ENCODE measurements around the gene IGF2.

Gene IGF2

GRCh38 chr11:2135018-2135569 lies 4.1 kb downstream of the IGF2 start:
- H3K27ac ChIP-seq: no peak overlapping the region
- TF ChIP-seq CTCF (IDR thresholded peaks at IDR 0.05) (no peak), ZFX (IDR thresholded peaks at IDR 0.05; ENCODE audit: borderline replicate concordance) (no peak)

DNA sequence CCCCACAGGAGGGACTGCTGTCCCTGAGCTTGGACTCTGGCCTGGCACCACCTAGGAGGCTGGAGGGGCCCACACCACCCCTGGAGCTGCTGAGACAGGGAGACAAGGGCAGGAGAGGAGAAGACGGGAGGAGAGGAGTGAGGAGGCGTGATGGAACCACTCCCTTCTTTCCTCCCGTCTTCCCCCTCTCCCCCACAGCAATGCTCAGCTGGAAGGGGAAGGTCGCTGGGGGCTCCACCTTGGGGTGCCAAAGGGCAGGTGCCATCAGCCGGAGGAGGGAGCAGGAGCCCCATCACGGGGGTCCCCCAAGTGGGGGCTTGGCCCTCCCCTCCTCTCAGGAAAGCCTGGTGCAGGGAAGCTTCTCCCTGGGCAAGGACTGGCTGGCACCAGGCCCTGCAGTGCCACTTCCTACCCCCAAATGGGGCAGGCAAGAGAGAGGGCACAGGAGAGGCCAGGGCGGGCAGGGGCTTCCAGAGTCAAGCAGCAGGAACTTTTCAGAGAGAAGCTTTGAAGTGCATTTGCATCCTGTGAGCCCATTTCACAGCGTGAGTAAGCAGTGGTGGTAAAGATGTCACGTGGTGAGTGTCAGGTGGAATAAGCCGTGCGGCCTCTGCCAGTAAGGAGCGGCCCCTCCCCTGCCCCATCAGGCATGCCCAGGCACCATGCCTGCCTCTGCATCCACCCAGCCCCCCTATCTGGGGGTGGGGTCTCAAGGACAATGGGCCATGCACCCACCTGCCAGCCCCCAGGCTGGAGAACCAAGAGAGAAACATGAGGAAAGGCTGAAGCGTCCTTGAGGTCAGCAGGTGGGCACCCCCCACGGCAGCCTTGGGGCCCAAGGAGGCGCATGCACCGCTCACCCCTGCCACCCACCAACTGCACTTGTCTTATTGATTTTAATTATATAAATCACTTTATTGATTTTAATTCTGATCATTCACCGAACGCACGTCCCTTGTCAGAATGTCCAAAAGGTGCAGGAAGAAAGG lies 4.9 kb downstream of the IGF2 start:
- H3K27ac ChIP-seq: no peak overlapping the region
- no peak for TF ChIP-seq ZFX (IDR thresholded peaks at IDR 0.05; ENCODE audit: borderline replicate concordance)
- no peak for TF ChIP-seq CTCF (IDR thresholded peaks at IDR 0.05)

- H3K27ac ChIP-seq: no peak overlapping the region
- no peak for TF ChIP-seq CTCF (IDR thresholded peaks at IDR 0.05)
- TF ChIP-seq ZFX (IDR thresholded peaks at IDR 0.05; ENCODE audit: borderline replicate concordance): no peak
These were observed 5.8 kb downstream of the IGF2 start for GRCh38 chr11:2133241-2134021.

GRCh38 chr11:2132874-2133240 lies 6.3 kb downstream of the IGF2 start:
- no peak for TF ChIP-seq CTCF (IDR thresholded peaks at IDR 0.05)
- no peak for TF ChIP-seq ZFX (IDR thresholded peaks at IDR 0.05; ENCODE audit: borderline replicate concordance)
- no peak overlapping the region for H3K27ac ChIP-seq

DNA sequence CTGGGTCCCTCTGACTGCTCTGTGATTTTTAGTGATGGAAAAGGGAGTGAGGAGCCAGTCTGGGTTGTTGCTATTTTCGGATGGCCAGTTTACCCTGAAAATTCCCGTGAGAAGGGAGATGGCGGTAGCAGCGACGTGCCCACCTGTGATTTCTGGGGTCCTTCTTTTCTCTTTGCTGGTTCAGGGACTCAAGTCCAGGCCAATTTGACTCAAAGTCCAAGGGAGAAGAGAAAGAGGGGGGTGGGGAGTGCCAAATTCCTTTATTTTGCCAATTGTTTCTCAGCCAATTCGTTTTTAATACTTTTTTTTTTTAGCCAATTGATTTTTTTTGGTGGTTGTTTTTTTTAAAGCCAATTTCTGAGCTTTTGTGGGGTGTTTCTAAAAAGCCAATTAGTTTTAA lies 6.9 kb downstream of the IGF2 start:
- H3K27ac ChIP-seq: no peak overlapping the region
- TF ChIP-seq ZFX (IDR thresholded peaks at IDR 0.05; ENCODE audit: borderline replicate concordance) (no peak), CTCF (IDR thresholded peaks at IDR 0.05) (no peak)

DNA sequence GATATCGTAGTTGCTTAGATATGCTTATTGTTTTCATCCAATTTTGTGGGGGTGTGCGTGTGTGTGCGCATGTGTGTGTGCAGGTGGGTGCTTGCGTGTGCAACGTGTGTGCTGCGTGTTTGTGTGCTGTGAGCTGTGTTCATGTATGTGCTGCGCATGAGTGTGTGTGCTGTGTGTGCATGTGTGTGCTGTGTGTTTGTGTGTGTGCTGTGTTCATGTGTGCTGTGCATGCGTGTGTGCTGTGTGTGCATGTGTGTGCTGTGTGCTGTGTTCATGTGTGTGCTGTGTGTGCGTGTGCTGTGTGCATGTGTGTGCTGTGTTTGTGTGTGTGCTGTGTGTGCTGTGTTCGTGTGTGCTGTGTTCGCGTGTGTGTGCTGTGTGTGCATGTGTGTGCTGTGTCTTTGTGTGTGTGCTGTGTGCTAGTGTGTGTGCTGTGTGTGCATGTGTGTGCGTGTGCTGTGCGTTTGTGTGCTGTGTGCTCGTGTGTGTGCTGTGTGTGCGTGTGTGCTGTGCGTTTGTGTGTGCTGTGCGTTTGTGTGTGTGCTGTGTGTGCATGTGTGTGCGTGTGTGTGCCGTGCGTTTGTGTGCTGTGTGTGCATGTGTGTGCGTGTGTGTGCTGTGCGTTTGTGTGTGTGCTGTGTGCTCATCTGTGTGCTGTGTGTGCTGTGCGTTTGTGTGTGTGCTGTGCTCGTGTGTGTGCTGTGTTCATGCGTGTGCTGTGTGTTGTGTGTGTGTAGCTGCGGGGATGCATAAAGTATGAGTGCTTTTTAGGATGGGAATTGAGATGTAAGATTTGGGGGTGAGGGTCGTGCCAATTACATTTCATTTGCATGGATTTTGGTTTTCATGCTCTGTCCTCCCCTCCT lies 7.6 kb downstream of the IGF2 start:
- no peak overlapping the region for H3K27ac ChIP-seq
- no peak for TF ChIP-seq CTCF (IDR thresholded peaks at IDR 0.05)
- TF ChIP-seq ZFX (IDR thresholded peaks at IDR 0.05; ENCODE audit: borderline replicate concordance): no peak

Data from 22Rv1 (cell line).